K562 (cell line): Measurements from ENCODE around the gene TTC28. TPM values are rescaled to one million over a fixed set of nuclear protein-coding genes. Genes with fewer than 3 reads are reported as not detected.

Source experiments
- CBFA2T3 ChIP-seq: fragments of 450-650 bp; IDR thresholded peaks from 2 replicates; pipeline ENCODE4 v1.6.1; 2017
- DMBX1 ChIP-seq: fragments of 250-450 bp; sonication (Bioruptor Pico); IDR thresholded peaks from 2 replicates; pipeline ENCODE4 v1.8.0; 2022; ENCODE audit warnings: inconsistent platforms, mild to moderate bottlenecking, moderate library complexity, borderline replicate concordance
- E2F3 ChIP-seq: fragments of 250-450 bp; sonication (Bioruptor Pico); IDR thresholded peaks from 2 replicates; pipeline ENCODE4 v1.4.0; 2020; ENCODE audit warnings: mild to moderate bottlenecking
- MBD1 ChIP-seq: fragments of 250-450 bp; sonication (Bioruptor Pico); IDR thresholded peaks from 2 replicates; pipeline ENCODE4 v1.8.0; 2022; ENCODE audit warnings: inconsistent platforms
- PHB2 ChIP-seq: fragments of 450-650 bp; IDR thresholded peaks from 2 replicates; pipeline ENCODE4 v1.6.1; 2017; ENCODE audit warnings: low read depth
- PRDM10 ChIP-seq: fragments of 450-650 bp; IDR thresholded peaks from 2 replicates; pipeline ENCODE4 v1.6.1; 2018; ENCODE audit not compliant: partially characterized antibody
- TCF15 ChIP-seq: fragments of 250-450 bp; sonication (Bioruptor Pico); IDR thresholded peaks from 2 replicates; pipeline ENCODE4 v1.8.0; 2022; ENCODE audit warnings: moderate library complexity, mild to moderate bottlenecking, inconsistent platforms
- polyA plus RNA-seq, 8 experiments: library from polyadenylated mRNA; depleted of rRNA in 4 of 8; stranded (reverse) in 5 of 8; unstranded in 3 of 8; fragments of >200 nt; fragmentation: Nextera tagmentation in 2 of 8; fragmentation: Illumina TruSeq in 1 of 8; extraction: Ambion mirVana in 2 of 8; extraction: Trizol in 1 of 8; gene quantifications; 2 replicates each; pipeline versions ENCODE4 v1.2.1 to v1.2.3, GENCODE V29; 2011 to 2014; ENCODE audit warnings: inconsistent platforms in 1 of 8, missing spikeins in 1 of 8
- total RNA-seq, 7 experiments: library from RNA; depleted of rRNA in 6 of 7; stranded (reverse); fragments of >200 nt in 6 of 7; fragmentation: Illumina TruSeq in 2 of 7; extraction: Trizol in 2 of 7; gene quantifications; 2 replicates each; pipeline versions ENCODE4 v1.2.1 to v1.2.3, GENCODE V29; 2011 to 2021; ENCODE audit warnings: low replicate concordance in 1 of 7
- TF ChIP-seq, protein P1 (sequence below): fragments of 450-650 bp; formaldehyde crosslinking; IDR thresholded peaks from 2 replicates; pipeline ENCODE4 v1.4.0; 2020; ENCODE audit warnings: mild to moderate bottlenecking, moderate library complexity
- TF ChIP-seq, protein P2 (sequence below): fragments of 450-650 bp; IDR thresholded peaks from 2 replicates; pipeline ENCODE4 v1.6.1; 2016; ENCODE audit warnings: antibody characterized with exemption
- TF ChIP-seq, protein P3 (sequence below): fragments of 250-450 bp; sonication (Bioruptor Pico); IDR thresholded peaks from 2 replicates; pipeline ENCODE4 v1.4.0; 2020; ENCODE audit warnings: mild to moderate bottlenecking, moderate library complexity, borderline replicate concordance
- TF ChIP-seq, protein P4 (sequence below): fragments of 250-450 bp; sonication (Bioruptor Pico); IDR thresholded peaks from 2 replicates; pipeline ENCODE4 v1.5.0; 2021

The TTC28 gene
- total and polyA plus RNA-seq, 9 of the 15 experiments (the other 6 are each of a cell fraction or from before 2014, with no cell fraction given), result 0.22 to 10.7 (median 3.1) TPM

- no peak for TF ChIP-seq MBD1 (CRISPR knock-in tag)
- TF ChIP-seq, protein P1, sequence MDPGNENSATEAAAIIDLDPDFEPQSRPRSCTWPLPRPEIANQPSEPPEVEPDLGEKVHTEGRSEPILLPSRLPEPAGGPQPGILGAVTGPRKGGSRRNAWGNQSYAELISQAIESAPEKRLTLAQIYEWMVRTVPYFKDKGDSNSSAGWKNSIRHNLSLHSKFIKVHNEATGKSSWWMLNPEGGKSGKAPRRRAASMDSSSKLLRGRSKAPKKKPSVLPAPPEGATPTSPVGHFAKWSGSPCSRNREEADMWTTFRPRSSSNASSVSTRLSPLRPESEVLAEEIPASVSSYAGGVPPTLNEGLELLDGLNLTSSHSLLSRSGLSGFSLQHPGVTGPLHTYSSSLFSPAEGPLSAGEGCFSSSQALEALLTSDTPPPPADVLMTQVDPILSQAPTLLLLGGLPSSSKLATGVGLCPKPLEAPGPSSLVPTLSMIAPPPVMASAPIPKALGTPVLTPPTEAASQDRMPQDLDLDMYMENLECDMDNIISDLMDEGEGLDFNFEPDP (CRISPR knock-in tag), result no peak
- TF ChIP-seq, protein P2, sequence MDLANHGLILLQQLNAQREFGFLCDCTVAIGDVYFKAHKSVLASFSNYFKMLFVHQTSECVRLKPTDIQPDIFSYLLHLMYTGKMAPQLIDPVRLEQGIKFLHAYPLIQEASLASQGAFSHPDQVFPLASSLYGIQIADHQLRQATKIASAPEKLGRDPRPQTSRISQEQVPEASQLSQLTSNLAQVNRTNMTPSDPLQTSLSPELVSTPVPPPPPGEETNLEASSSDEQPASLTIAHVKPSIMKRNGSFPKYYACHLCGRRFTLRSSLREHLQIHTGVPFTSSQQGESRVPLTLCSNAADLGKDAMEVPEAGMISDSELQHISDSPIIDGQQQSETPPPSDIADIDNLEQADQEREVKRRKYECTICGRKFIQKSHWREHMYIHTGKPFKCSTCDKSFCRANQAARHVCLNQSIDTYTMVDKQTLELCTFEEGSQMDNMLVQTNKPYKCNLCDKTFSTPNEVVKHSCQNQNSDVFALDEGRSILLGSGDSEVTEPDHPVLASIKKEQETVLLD, result no peak
- TF ChIP-seq E2F3 (CRISPR knock-in tag), result no peak
- no peak for TF ChIP-seq TCF15 (CRISPR knock-in tag)
- no peak for TF ChIP-seq CBFA2T3
- TF ChIP-seq DMBX1 (CRISPR knock-in tag), result no peak
- TF ChIP-seq PRDM10, result no peak
- TF ChIP-seq, protein P3, sequence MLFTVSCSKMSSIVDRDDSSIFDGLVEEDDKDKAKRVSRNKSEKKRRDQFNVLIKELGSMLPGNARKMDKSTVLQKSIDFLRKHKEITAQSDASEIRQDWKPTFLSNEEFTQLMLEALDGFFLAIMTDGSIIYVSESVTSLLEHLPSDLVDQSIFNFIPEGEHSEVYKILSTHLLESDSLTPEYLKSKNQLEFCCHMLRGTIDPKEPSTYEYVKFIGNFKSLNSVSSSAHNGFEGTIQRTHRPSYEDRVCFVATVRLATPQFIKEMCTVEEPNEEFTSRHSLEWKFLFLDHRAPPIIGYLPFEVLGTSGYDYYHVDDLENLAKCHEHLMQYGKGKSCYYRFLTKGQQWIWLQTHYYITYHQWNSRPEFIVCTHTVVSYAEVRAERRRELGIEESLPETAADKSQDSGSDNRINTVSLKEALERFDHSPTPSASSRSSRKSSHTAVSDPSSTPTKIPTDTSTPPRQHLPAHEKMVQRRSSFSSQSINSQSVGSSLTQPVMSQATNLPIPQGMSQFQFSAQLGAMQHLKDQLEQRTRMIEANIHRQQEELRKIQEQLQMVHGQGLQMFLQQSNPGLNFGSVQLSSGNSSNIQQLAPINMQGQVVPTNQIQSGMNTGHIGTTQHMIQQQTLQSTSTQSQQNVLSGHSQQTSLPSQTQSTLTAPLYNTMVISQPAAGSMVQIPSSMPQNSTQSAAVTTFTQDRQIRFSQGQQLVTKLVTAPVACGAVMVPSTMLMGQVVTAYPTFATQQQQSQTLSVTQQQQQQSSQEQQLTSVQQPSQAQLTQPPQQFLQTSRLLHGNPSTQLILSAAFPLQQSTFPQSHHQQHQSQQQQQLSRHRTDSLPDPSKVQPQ (CRISPR knock-in tag), result no peak
- TF ChIP-seq, protein P4, sequence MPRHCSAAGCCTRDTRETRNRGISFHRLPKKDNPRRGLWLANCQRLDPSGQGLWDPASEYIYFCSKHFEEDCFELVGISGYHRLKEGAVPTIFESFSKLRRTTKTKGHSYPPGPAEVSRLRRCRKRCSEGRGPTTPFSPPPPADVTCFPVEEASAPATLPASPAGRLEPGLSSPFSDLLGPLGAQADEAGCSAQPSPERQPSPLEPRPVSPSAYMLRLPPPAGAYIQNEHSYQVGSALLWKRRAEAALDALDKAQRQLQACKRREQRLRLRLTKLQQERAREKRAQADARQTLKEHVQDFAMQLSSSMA, result no peak
- TF ChIP-seq PHB2, result no peak
Measured at GRCh38 chr22:28728621-28729313, 49.1 kb upstream of the TTC28 start (continued).
